ENCODE data around the gene GPR78. TPM values are rescaled to one million over a fixed set of nuclear protein-coding genes. Genes with fewer than 3 reads are reported as not detected.

GPR78 gene
- total RNA-seq, 1 experiment from 2014 or later = 5.7 TPM

DNA sequence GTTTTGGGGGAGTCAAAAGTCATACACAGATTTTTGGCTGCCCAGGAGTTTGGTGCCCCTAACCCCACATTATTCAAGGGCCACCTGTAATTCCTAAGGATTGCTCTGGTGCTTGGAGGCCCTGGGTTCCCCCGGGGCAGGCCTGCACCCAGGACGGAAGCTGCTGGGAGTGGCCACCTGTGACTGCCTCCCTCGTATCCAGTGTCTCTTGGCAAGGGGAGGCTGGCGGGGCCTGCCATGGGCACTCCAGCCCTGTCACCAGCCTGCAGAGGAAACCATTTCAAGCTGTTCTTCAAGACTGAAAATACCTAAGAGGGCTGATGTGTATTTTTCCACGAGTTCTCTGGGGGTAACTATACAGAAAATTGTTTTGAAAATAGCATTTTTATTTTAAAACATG lies 24.5 kb upstream of the GPR78 start (continued):
- TF ChIP-seq, protein P1, sequence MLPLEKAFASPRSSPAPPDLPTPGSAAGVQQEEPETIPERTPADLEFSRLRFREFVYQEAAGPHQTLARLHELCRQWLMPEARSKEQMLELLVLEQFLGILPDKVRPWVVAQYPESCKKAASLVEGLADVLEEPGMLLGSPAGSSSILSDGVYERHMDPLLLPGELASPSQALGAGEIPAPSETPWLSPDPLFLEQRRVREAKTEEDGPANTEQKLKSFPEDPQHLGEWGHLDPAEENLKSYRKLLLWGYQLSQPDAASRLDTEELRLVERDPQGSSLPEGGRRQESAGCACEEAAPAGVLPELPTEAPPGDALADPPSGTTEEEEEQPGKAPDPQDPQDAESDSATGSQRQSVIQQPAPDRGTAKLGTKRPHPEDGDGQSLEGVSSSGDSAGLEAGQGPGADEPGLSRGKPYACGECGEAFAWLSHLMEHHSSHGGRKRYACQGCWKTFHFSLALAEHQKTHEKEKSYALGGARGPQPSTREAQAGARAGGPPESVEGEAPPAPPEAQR (CRISPR knock-in tag; IDR thresholded peaks at IDR 0.05) = no peak
- TF ChIP-seq ZNF423 (CRISPR knock-in tag; IDR thresholded peaks at IDR 0.05) (no peak), NFYB (CRISPR knock-in tag; conservative IDR thresholded peaks at IDR 0.05; ENCODE audit: low read depth) (no peak), FOXK1 (CRISPR knock-in tag; IDR thresholded peaks at IDR 0.05) (no peak)
- TF ChIP-seq, protein P2, sequence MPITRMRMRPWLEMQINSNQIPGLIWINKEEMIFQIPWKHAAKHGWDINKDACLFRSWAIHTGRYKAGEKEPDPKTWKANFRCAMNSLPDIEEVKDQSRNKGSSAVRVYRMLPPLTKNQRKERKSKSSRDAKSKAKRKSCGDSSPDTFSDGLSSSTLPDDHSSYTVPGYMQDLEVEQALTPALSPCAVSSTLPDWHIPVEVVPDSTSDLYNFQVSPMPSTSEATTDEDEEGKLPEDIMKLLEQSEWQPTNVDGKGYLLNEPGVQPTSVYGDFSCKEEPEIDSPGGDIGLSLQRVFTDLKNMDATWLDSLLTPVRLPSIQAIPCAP (CRISPR knock-in tag; IDR thresholded peaks at IDR 0.05) = no peak
- TF ChIP-seq, protein P3, sequence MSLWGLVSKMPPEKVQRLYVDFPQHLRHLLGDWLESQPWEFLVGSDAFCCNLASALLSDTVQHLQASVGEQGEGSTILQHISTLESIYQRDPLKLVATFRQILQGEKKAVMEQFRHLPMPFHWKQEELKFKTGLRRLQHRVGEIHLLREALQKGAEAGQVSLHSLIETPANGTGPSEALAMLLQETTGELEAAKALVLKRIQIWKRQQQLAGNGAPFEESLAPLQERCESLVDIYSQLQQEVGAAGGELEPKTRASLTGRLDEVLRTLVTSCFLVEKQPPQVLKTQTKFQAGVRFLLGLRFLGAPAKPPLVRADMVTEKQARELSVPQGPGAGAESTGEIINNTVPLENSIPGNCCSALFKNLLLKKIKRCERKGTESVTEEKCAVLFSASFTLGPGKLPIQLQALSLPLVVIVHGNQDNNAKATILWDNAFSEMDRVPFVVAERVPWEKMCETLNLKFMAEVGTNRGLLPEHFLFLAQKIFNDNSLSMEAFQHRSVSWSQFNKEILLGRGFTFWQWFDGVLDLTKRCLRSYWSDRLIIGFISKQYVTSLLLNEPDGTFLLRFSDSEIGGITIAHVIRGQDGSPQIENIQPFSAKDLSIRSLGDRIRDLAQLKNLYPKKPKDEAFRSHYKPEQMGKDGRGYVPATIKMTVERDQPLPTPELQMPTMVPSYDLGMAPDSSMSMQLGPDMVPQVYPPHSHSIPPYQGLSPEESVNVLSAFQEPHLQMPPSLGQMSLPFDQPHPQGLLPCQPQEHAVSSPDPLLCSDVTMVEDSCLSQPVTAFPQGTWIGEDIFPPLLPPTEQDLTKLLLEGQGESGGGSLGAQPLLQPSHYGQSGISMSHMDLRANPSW (CRISPR knock-in tag; conservative IDR thresholded peaks at IDR 0.05; ENCODE audit: low read depth) = no peak
- TF ChIP-seq, protein P4, sequence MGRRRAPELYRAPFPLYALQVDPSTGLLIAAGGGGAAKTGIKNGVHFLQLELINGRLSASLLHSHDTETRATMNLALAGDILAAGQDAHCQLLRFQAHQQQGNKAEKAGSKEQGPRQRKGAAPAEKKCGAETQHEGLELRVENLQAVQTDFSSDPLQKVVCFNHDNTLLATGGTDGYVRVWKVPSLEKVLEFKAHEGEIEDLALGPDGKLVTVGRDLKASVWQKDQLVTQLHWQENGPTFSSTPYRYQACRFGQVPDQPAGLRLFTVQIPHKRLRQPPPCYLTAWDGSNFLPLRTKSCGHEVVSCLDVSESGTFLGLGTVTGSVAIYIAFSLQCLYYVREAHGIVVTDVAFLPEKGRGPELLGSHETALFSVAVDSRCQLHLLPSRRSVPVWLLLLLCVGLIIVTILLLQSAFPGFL (CRISPR knock-in tag; IDR thresholded peaks at IDR 0.05; ENCODE audit: borderline replicate concordance) = no peak
- TF ChIP-seq, protein P5, sequence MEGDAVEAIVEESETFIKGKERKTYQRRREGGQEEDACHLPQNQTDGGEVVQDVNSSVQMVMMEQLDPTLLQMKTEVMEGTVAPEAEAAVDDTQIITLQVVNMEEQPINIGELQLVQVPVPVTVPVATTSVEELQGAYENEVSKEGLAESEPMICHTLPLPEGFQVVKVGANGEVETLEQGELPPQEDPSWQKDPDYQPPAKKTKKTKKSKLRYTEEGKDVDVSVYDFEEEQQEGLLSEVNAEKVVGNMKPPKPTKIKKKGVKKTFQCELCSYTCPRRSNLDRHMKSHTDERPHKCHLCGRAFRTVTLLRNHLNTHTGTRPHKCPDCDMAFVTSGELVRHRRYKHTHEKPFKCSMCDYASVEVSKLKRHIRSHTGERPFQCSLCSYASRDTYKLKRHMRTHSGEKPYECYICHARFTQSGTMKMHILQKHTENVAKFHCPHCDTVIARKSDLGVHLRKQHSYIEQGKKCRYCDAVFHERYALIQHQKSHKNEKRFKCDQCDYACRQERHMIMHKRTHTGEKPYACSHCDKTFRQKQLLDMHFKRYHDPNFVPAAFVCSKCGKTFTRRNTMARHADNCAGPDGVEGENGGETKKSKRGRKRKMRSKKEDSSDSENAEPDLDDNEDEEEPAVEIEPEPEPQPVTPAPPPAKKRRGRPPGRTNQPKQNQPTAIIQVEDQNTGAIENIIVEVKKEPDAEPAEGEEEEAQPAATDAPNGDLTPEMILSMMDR (IDR thresholded peaks at IDR 0.05) = no peak
- TF ChIP-seq, protein P6, sequence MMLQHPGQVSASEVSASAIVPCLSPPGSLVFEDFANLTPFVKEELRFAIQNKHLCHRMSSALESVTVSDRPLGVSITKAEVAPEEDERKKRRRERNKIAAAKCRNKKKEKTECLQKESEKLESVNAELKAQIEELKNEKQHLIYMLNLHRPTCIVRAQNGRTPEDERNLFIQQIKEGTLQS (CRISPR knock-in tag; conservative IDR thresholded peaks at IDR 0.05) = no peak
- TF ChIP-seq, protein P7, sequence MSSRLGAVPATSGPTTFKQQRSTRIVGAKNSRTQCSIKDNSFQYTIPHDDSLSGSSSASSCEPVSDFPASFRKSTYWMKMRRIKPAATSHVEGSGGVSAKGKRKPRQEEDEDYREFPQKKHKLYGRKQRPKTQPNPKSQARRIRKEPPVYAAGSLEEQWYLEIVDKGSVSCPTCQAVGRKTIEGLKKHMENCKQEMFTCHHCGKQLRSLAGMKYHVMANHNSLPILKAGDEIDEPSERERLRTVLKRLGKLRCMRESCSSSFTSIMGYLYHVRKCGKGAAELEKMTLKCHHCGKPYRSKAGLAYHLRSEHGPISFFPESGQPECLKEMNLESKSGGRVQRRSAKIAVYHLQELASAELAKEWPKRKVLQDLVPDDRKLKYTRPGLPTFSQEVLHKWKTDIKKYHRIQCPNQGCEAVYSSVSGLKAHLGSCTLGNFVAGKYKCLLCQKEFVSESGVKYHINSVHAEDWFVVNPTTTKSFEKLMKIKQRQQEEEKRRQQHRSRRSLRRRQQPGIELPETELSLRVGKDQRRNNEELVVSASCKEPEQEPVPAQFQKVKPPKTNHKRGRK (CRISPR knock-in tag; IDR thresholded peaks at IDR 0.05; ENCODE audit: borderline replicate concordance) = no peak

DNA sequence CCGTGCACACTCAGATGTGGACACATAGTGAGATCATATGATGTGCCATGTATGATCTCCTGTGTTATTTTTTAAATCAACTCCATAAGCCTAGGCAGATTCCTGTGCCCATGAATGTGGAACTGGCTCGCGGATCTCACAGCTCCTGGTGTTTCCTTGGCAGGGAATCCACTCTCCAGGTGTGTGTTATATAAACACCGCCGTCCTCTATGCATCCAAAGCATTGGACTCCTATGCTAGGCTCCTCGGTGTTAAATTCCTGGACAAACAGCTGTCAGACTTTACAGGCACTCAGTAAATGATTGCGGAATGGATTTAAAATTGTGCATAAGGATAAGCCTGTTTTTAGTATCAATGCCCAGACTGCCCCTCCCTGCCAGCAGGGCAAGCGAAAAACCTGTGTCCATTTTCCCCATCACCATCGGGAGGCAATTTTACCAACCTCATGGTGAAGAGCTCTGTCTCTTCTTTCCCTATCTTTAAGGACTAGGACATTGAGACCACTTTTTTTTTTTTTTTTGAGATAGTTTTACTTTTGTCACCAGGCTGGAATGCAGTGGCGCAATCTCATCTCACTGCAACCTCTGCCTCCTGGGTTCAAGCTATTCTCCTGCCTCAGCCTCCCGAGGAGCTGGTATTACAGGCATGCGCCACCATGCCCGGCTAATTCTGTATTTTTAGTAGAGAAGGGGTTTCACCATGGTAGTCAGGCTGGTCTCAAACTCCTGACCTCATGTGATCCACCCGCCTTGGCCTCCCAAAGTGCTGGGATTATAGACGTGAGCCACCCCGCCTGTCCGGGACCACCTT lies 23.6 kb upstream of the GPR78 start:
- Mint-ChIP-seq H3K4me1 (peaks cover 12% of the 10 kb centered on the region; the same call in 1 of the 2 replicates), H3K27me3 (ENCODE audit: low read depth) (no peaks in the 10 kb centered on the region), H3K36me3 (no peaks in the 10 kb centered on the region), H3K4me3 (no peak overlapping the region), H3K27ac (no peak overlapping the region), H3K9me3 (no peaks in the 10 kb centered on the region)
- POLR2A ChIA-PET = interaction anchor here (0.7 kb wide), 1 partner anchor 25 kb away, joined by 3 read pairs; no protein-coding TSS in a partner anchor
- no peak for ATAC-seq
- DNase-seq (ENCODE audit: low spot score) = no peak
- CTCF ChIA-PET = interaction anchor here (0.7 to 1.2 kb wide), 5 partner anchors 16 to 88 kb away, joined by 3 to 6 read pairs (median 4); partner anchors contain the start of gene CPZ
- TF ChIP-seq JUN (CRISPR knock-in tag; IDR thresholded peaks at IDR 0.05) = no peak
- no peak for TF ChIP-seq CBFB (CRISPR knock-in tag; IDR thresholded peaks at IDR 0.05; ENCODE audit: low read depth)
- no peak for TF ChIP-seq ZNF121 (CRISPR knock-in tag; IDR thresholded peaks at IDR 0.05)
- no peak for TF ChIP-seq ZNF232 (CRISPR knock-in tag; IDR thresholded peaks at IDR 0.05)
- TF ChIP-seq, protein P8, sequence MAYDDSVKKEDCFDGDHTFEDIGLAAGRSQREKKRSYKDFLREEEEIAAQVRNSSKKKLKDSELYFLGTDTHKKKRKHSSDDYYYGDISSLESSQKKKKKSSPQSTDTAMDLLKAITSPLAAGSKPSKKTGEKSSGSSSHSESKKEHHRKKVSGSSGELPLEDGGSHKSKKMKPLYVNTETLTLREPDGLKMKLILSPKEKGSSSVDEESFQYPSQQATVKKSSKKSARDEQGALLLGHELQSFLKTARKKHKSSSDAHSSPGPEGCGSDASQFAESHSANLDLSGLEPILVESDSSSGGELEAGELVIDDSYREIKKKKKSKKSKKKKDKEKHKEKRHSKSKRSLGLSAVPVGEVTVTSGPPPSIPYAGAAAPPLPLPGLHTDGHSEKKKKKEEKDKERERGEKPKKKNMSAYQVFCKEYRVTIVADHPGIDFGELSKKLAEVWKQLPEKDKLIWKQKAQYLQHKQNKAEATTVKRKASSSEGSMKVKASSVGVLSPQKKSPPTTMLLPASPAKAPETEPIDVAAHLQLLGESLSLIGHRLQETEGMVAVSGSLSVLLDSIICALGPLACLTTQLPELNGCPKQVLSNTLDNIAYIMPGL (CRISPR knock-in tag; IDR thresholded peaks at IDR 0.05) = no peak
- TF ChIP-seq GRHL2 (CRISPR knock-in tag; IDR thresholded peaks at IDR 0.05; ENCODE audit: insufficient replicate concordance, severe bottlenecking) = no peak
- TF ChIP-seq NR1H2 (CRISPR knock-in tag; IDR thresholded peaks at IDR 0.05) = no peak
- TF ChIP-seq IRF2 (CRISPR knock-in tag; IDR thresholded peaks at IDR 0.05; ENCODE audit: borderline replicate concordance, low read depth) = no peak
- TF ChIP-seq, protein P9, sequence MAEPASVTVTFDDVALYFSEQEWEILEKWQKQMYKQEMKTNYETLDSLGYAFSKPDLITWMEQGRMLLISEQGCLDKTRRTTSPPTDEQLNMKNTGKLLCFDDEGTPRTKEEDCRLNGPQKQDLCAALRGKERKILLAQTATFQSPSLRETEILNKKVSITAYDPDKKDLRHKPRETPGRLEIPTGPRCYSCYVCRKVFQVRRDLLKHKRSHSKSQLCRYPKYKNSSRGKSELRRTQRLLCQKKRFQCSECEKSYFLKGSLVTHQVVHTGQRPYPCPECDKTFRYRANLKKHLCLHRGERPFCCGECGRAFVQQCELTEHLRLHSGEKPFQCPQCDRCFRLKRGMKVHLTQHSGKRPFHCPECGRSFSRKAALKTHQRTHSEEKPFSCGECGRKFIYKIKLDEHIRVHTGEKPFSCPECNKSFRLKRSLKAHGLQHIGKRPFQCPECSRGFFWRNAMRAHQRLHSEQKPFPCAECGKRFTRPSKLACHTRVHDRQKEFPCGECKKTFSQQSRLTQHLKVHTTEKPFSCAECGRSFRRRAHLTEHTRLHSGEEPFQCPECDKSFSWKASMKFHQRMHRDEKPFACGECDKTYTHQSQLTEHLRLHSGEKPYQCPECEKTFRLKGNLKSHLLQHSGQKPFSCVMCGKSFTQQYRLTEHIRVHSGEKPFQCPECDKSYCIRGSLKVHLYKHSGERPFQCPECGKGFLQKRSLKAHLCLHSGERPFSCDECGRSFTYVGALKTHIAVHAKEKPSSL (CRISPR knock-in tag; conservative IDR thresholded peaks at IDR 0.05) = no peak
